Anterior cingulate cortex (tissue), 58 donors: ENCODE results near the gene ADPRM.

Experiments used
- DNase-seq, 58 donors: peaks; one replicate each; lab custom pipeline; 2025; lab: John Stamatoyannopoulos, UW

ADPRM gene

DNA sequence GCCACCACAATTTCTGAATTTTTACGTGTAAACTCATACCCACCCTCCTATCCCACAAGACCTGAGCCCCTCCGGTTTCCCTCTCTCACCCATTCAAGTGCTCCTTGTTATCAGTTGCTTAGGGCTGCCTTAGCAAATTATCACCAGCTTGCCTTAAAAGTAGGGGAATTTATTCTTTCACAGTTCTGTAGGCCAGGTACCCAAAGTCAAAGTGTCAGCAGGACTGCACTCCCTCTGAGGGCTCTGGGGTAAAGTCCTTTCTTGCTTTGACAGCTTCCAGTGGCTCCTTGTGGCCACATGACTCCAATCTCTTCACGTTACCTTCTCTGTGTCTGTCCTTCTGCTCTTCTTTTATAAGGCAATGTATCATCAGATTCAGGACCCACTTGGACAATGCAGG, 40.3 kb downstream of the ADPRM start:
- DNase-seq = no peak

DNA sequence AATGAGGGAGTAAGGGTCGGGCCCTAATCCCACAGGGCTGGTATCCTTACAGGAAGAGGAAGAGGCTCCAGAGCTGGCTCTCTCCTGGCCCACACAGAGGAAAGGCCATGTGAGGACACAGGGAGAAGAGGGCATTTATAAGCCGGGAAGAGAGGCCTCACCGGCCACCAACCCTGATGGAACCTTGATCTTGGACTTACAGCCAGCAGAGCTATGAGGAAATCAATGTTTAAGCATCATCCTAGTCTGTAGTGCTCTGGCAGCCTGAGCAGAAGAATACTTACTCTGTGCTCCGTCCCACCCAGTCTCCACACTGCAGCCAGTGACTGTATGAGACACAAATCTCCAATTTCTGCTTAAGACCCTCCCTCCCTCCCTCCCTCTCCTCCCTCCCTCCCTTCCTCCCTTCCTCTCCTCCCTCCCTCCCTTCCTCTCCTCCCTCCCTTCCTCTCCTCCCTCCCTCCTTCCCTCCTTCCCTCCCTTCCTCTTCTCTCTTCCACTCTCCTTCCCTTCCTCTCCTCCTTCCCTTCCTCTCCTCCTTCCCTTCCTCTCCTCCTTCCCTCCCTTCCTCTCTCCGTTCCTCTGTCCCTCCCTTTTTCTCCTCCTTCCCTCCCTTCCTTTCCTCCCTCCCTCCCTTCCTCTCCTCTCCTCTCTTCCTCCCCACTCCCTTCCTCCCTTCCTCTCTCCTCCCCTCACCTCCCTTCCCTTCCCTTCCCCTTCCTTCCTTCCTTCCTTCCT, 41.3 kb downstream of the ADPRM start:
- no peak for DNase-seq

DNA sequence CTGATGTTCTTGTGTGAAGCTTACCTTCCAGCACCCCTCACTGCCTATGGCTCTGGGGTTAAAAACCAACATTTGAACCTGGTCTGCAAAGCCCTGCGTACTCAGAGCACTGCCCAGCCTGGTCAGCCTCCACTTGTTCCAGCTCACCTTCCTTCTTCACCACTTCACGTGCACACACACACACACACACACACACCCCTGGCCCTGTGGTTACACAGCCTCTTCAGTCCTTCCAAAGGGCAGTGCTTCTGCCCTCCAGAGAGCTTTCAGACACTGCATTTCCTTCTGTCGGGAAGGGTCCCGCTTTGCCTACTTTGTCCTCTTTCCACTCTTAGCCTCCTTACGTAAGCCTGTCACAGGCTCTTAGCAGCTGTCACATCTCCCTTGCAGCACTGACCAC, 42.0 kb downstream of the ADPRM start:
- no peak for DNase-seq

DNA sequence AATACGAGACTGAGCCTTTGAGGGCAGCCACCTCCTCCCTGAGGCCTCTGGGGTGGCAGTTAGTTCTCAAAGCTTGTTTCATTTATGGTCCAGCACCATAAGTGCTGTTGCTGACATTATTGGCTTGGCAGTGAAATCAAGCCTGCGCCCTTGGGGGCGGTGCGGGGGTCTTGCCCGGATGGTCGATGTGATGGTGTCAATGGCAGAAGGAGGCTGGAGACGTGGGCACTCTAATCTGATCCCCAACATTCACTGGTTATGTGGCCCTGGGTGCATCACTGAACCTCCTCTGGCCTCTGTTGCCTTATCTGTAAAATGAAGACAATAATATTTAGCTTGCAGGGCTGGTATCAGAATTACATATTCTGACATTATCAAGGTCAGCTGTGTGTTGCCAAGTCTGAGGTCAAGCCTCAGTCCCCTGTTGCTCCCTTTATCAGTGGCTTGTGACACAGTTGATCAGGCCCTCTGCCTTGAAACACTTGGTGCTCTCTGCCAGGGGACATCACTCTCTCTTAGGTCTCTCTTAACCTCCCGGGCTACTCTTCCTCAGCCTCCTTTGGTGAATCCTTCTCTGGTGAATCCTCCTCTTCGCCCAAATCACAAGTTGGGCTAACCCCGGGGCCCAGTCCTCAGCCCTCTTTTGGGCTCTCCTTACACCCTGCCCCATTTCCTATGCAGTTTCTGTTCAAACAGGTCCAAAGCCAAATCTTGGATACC, 44.2 kb downstream of the ADPRM start:
- no peak for DNase-seq

DNA sequence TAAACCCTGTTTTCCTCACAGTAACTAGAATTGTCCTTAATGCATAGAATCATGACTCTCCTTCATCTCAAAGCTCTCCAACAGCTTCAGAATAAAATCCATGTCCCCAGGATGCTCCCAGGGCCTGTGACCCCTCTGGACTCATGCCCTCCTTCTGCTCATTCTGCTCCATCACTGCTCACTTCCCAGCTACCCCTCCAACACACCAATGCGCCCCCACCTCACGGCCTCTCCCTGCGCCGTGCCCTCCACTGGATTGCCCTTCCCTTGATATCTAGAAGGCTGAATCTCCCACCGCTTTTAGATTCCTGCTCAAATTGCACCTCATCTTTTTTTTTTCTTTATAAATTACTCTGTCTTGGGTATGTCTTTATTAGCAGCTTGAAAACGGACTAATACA, 45.0 kb downstream of the ADPRM start:
- DNase-seq = no peak

DNA sequence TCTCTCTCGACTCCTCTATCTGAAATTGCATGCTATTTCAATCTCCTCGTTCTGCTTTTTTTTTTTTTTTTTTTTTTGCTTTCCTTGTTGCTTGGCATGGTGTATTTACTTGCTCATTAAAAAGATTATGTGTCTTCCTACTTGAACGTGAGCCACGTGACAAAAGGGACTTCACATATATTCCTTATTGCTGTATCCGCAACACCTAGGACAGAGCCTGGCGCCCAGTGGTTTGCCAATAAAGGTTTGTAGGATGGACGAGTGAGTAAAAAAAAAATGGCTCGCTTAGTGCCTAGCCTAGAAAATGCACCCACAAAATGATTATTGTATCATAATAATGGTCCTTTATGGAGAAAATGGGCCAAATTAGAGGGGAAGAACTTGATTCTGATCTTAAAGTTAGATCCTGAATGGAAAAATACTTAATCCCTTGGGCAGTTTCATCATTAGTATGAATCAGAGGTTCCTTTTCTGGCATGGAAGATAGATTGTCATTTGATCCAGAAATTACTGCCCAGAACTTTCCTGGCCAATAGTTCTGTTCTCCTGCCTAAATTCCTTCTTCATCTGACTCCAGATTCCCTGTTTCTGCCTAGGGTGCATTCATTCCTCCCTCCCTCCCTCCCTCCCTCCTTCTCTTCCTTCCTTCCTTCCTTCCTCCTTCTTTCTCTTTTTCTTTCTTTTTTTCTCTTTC, 46.1 kb downstream of the ADPRM start:
- DNase-seq = no peak

DNA sequence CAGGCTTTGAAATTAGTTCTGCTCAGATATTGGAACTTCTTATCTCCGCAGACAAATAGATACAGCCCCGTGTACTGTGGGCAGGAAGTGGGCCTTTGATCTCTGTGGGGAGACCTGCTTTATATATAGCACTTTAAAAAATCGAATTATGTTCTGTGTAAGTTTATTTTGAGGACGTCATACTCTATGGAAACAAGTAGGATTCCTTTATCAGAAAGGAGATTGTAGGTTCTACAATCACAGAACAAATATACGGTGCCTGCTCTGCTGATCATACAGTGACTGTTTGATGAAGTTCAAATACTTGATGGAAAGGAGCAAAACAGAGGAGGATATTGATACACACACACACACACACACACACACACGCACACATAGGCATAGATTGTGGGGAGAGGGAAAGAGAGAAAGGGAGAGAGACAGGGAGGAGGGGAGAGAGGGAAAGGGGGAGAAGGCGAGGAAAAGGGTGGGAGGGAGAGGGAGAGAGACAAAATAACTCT, 47.2 kb downstream of the ADPRM start:
- no peak for DNase-seq

DNA sequence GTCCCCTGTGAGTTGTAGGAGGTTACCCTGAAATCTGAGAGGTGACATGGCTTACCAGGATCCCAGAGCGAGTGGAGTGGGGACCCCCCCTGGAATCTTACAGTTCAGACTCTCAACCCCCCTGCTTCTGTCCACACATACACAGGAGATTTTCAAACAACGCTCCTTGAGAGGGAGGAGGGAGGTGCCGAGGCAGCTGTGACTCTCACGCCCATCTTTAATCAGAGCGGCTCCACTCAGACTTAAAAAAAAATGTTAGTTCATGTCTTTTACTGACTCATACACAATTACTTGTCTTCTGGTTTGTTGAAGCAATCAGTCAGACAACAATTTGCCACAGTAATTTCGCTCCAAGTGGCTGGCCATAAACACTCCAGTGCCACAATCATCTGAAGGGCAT, 47.8 kb downstream of the ADPRM start:
- no peak for DNase-seq

DNA sequence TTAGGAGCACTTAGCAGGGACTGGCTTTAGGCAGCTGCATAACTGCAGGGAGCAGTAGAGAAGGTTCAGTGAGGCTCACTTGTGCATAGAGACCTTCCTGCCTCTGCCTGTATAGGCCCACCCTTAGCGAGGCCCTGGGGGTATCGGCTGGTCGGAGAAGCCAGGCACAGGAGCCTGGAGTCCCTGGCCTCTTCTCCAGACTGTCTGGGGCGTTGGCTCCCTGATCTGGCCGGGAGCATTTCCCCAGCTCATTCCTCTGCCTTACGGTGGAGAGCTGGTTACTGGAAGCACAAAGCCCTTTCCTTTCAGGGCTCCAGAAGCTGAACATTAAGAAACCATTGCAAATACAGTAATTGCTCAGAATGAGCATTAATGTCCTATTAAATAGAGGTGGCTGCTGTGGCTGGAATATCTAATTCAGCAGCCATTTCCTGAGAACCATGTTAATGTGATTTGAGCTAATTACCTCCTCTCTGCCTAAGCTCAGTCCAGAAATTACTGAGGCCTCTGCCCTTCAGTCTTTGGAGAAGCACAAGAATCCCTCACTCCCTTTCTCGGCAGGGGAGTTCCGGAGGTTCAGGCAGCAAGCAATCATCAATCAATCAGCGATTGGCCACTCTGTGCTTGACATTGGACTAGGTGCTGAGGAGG, 51.3 kb downstream of the ADPRM start:
- no peak for DNase-seq

DNA sequence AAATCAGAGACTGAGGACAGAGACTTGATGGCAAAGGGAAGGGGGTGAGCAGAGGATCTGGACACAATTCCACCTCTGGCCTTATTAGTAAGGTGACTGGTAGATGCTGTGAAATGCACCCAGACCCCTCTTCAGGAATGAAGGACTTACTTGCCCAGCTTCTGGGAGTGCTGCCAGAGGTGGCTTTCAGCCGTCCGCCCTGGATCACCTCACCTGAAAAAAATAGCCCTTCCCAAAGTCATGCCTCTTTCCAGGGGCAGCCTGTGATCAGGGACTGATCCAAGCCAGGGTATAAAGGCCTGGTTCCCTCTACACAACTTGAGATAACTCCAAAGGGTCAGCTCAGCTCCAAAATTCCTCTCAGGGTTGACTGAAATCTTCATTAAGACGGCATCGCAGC, 52.8 kb downstream of the ADPRM start:
- no peak for DNase-seq

DNA sequence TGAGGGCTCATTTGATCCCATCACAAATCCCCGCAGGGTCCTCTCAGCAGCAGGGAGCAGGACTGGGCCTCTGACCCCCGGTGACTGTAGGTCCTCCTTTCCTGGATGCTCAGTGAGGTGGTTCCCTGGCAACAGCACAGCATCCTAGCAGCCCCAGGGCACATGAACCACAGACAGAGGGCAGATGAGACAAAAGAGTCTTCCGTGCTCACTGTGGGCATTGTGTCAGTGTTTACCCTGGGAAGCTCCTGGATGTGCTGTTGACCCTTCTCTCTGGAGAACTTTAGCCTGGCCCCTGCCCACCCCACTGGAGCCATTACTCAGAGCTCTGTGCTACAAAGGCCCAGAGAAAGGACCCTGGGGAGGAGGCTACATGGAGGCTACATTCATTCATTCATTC, 54.2 kb downstream of the ADPRM start:
- no peak for DNase-seq

DNA sequence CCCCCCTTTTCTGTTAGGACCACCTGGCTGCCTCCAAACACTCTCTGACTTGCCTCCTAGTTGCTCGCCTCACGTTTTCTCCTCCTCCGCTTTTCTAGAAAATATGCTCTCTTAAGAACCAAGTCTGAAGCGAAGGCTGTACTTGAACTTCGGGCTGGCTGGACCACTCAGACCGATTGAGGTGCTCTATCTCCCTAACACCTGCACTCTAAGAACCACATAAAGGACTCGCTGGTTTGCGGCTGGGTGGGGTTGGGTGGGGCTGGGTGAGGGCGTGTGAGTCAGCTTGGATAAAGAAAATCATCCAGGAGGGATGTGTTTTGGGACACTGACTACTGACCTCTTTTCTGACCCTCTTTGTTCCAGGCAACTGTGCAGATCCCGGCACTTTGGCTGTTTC, 55.3 kb downstream of the ADPRM start:
- DNase-seq = no peak

DNA sequence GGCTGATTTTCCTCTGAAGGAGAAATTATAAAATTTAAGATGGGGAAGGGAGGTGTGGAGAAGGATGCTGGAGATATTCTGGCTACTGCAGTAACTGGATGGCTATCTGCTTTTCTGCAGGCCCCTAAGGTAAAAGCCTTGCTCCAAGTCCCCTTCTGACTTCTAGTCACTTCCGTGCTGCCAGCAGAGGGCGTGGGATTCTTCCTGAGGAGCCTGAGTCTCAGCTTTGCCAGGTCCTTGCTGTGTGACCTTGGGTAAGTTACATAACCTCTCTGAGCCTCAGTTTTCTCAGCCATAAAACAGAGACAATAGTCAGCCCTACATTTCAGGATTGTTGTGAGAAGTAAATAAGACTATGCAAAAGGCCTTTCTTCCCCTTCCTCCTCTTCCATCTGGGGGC, 56.7 kb downstream of the ADPRM start:
- DNase-seq = no peak

DNA sequence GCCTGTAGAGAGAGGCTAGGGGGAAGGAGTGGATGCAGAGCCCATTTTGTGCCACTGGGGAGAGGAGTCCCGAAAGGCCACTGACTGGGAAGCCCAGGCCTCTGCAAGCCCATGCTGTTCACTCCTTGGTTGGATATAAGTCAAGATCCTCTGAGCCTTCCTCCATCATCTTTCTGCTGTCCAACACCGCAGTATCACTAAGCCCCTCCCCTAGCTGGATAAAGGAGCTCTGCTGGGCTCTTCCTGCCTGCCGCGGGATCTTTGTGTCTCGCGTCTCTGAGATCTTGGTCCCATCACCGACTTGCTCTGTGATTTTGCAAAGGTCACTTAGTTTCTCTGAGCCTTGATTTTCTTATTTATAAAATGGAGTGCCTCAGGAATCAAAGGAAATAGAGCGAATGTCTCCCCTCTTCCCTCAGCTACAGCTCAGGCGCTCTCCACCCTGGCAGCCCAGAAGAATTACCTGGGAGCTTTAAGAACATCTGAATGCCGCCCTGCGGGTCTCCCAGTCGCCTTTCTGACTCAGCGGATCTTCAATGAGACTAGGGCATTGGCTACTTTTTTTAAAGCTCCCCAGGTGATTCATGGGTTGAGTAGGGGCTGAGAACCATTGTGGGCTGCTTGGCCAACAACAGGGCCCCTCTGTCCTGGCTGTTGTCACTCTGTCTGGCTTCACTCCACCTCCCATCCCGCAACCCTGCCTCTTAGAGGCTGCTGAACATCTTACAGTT, 57.6 kb downstream of the ADPRM start:
- no peak for DNase-seq

DNA sequence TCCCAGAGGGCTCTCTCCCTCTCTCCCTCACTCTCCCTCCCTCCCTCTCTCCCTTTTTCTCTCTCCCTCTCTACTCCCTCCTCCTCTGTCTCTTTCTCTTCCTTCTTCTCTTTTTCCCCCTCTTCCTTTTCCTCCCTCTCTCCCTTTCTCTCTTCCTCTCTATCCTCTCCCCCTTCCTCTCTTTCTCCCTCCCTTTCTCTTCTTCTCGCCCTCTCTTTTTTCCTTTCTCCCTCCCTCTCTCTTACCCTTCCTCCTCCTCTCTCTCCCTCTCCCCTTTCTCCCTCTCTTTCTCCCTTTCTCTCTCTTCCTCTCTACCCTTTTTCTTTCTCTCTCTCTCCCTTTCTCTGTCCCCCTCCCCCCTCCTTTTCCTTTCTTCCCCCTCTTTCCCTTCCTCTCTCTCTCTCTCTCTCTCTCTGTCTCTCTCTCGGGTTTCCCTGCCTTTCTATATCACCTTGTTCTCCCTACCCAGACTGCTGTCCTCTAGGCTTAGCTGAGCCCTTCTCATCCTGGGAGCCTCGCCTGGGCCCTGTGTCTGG, 58.3 kb downstream of the ADPRM start:
- no peak for DNase-seq

DNA sequence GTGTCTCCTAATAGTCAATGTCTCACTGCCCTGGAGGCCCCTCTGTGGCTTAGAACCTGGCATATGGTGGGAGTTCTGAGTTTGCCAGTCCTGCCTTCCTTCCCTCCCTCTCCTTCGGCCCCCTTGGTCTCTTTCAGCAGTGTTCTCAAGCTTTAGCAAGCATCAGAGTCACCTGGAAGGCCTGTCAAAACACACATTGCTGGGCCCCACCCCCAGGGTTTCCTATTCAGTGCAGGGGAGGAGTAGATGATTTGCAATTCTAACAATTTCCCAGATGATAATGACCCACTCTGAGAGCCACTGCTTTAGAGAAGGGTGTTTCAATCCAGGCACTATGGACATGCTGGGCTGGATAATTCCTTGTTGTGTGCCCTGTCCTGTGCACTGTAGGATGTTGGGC, 58.8 kb downstream of the ADPRM start:
- no peak for DNase-seq

DNA sequence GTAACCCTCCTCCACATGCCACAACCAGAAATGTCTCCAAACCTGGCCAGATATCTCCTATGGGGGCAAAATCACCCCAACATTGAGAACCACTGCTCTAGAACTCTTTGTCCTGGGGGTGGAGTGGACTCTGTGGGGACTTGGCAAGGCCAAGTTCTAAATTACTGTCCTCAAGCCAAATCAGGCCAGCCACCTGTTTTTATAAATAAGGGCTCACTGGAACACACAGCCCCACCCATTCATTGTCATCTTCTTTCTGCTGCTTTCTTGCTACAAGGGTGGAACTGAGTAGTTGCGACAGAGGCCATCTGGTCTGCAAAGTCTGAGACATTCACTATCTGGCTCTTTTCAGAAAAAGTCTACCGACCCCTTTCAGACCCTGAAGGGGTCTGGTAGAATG, 59.2 kb downstream of the ADPRM start:
- no peak for DNase-seq

DNA sequence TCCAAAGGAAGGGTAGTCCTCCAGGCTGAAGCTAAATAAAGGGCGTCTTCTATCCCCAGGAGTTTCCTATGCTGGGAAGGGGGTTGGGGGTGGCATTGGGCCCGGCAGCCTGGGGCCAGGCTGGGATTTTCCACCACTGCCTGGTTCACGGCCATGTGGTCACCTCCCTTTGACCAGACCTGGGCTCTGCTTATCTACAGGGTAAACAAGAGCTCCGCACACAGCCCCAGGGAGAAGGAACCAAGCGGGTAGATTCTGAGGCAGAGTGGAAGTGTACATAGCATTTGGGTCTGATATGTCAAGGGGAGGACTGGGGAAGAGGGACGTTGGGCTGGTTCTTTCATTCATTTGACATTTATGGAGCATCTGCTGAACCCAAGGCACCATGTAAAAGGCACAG, 59.7 kb downstream of the ADPRM start:
- DNase-seq = no peak

DNA sequence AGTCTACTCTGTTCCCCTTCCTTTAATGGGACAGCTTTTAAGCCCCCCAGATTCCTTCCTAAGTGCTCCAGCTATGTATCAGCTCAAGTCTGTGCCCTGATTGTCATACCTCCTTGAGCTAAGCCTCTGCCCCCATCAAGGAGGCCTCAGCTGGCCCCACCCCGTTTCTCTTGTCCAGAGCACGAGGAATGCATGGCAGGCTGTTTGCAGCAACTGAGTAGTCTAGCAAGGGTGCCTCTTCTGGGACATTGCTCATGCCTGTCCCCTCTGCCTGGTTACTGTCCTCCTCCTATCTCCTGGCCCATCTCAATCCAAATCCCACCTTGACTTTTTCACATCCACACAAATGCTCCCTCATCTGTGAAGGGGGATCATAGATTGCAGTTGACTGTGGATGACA, 60.3 kb downstream of the ADPRM start:
- no peak for DNase-seq

DNA sequence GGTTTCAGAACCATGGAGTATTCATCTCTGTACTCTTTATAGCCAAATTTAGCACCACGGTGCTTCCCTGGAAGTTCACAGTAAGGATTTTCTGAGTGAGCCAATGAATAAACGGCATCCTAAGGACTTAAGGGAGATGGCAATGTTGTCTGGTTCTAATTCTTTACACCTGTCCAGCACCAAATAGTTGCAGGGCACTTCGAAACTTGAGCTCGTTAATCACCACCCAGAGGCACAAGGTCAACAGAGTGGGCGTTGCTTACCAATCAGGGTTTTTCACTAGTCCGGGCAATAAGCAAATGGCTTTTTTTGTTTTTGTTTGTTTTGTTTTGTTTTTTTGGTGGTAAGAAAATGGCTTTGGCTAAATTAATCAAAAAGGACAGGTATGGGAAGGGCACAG, 60.7 kb downstream of the ADPRM start:
- DNase-seq = no peak
